GM12874 (cell line): Measurements from ENCODE around the gene PUS7L.

ENCODE experiments used
- CTCF ChIP-seq: IDR thresholded peaks from 2 replicates; pipeline ENCODE4 v1.5.1; 2011; ENCODE audit warnings: low read depth, mild to moderate bottlenecking, control low read depth, low read length, moderate library complexity; ENCODE audit not compliant: insufficient read depth

Gene PUS7L

DNA sequence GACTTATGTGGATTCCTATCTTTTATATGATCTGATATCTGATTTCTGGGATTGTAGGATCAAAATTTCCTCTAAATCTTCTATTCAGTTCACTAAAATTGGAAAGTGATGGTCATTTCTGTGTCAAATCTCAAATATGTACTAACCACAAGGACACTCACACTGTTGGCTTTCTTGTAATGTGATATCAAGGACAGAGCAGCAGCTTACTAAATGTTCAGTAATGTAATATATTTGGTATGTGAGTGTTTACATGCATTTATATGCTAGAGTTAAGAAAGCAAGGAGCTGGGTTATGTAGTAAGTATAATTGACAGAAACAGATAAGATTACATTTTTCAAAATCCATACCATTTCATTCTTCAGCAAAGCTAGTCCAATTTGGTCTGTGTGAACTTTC lies 16.5 kb downstream of the PUS7L start:
- no peak for TF ChIP-seq CTCF

DNA sequence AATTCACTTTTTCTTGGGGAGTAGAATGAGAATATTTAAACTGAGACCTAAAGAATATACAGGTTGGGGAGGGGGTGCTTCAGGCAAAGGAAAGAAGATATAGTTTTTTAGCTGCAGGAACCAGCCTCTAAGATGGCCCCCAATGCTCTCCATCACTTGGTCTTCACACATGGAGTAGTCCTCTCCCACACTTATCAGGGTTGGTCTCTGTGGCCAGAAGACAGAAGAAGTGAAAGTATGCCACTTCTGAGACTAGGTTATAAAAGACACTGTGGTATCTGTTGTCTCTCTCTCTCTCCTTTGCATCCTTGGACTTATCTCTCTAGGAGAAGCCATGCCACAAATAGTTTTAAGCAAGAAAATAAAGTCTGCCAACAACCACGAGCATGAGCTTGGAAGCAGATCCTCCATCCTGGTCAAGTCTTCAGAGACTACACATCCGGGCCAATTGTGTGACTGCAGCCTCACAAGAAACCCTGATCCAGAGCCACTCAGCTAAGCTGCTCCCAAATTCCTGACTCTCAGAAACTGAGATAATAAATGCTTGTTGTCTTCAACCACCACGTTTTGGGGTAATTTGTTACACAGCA lies 18.0 kb downstream of the PUS7L start:
- TF ChIP-seq CTCF = no peak

GRCh38 chr12:43737646-43738045 lies 20.9 kb downstream of the PUS7L start:
- no peak for TF ChIP-seq CTCF

- no peak for TF ChIP-seq CTCF
Observed at GRCh38 chr12:43736927-43737440, 21.6 kb downstream of the PUS7L start.

DNA sequence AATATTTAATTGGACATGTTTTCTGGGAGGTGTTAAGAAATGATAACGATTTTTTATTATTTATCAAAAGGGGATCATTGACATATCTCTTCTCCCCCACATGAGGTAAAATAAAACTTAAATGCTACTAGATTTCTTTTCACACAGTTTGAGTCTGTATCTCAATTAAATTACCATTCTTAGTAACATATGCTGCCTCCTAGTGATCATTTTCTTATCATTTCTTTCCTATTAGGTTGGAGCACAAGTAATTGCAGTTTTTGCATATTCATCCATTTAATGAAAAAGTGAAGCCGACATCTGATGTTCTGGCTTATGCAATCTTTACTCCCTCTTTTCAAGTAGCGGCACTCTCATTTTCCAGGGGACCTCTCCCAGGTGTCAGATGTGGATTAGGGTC lies 24.9 kb downstream of the PUS7L start:
- TF ChIP-seq CTCF = no peak

GRCh38 chr12:43730283-43730682 lies 28.3 kb downstream of the PUS7L start:
- no peak for TF ChIP-seq CTCF

- TF ChIP-seq CTCF = no peak
Observed at GRCh38 chr12:43728698-43729097, 29.9 kb downstream of the PUS7L start.
